Activated T-cell treated with anti-CD3 and anti-CD28 coated beads for 1 hour (primary cell): ENCODE data around the gene MGAT5.

ENCODE experiments used
- DNase-seq: peaks from one replicate; pipeline ENCODE4 v3.0.0-alpha.2; 2020; ENCODE audit warnings: low read depth

MGAT5 gene

DNA sequence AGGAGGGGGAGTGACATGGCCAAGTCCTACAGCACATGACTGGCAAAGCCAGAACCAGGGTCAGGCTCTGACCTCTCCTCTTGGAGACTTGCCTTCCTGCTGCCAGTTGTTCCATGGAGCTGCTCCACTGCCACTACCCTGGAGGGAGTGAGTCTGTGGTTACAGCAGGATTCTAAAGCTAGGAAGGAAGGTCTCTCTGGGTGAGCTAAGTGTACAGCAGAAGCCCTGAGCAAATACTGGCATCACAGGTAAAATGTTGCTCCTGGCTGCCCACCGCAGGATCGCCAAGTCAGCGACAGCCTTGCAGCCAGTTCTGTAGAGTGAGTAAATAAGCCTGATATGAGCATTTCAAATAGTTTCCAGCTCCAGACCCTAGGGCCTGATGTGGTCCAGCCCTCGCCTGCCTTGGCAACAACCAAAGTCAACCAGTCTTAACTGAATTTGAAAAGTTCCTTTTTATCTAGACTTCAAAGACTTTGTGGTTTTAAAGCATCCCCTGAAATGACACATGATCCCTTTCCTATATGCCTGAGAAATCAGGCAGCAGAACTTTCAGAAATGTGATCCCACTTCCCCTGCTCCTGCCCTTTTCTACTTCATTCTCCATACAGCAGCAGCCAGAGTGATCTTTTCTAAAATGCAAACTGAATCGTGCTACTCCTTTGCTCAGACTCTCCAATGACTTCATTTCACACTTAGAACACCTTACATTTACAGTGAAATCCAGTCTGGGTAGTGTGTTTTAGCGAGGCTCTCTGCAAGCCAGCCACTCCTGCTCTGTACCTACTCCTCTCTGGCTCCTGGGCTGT is 114.3 kb downstream of the MGAT5 start:
- DNase-seq, result no peak

DNA sequence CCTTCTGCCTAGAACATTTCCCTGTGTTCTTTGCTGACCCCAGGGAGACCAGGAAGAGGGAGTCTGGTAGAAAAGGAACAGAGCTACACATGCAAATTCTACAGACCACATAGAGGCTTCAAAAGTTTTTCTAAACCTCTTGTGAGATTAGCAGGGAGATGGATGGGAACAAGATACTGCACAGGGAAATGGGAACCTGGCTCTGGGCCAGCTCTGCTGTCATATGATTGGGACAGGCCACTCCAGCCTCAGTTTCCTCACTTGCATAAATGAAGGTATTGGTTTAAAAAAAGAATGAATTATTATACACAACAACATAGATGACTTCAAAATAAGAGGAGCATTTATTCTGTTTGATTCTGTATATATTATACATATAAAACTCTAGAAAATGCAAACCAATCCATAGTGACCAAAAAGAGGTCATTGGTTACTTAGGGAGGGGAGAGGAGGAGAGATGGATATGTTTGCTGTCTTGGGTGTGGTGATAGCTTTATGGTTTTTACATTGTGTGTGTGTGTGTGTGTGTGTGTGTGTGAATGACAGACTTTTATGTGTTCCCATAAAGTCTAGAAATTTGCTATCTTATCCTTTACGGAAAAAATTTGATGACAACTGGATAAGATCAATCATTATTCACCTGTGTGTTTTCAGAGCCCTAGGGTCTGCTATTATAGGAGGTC is 115.5 kb downstream of the MGAT5 start:
- DNase-seq, result no peak

GRCh38 chr2:134370655-134371445 is 117.0 kb downstream of the MGAT5 start:
- no peak for DNase-seq

DNA sequence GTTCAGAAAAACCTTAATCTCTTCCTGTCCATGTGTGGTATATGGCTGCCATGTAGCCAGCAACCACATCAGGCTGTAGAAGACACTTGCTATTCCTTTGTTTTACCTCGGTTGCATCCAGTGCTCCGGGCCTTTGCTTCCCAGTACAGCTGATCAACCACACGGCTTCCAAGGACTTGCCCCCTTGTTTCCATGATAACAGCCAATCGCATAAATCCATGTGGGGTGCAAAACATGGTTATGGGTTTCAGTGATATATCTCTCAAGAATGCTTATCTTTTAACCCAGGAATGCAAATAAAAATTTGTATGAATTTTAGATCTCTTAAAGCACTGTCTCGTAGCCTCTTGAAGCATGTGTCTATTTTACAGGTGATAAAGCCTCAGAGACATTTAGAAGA is 118.3 kb downstream of the MGAT5 start:
- no peak for DNase-seq

DNA sequence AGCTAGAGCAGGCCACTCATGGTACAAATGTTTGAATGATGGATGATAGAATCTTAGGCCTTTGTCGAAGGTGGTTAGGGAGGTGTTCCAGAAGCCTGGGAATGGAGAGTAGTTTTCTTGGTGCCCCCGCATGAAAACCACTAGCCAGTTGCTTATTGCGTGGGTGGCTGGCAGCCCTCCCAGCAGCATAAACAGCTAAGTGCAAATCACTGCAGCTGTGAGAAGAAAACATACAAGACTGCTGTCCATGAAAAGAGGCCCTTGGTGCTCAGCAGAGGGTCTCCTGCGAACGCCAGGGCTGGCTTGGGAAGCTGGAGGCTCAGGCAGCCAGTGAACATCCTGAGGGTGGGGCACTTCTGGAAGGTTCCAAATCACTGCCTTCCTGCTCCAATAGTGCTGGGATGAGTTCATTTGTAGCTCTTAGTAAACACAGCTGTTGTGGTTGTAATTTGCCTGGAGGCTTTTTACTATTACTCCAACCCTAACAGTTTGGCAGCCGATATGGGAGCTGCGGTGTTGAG is 118.8 kb downstream of the MGAT5 start:
- DNase-seq, result no peak

DNA sequence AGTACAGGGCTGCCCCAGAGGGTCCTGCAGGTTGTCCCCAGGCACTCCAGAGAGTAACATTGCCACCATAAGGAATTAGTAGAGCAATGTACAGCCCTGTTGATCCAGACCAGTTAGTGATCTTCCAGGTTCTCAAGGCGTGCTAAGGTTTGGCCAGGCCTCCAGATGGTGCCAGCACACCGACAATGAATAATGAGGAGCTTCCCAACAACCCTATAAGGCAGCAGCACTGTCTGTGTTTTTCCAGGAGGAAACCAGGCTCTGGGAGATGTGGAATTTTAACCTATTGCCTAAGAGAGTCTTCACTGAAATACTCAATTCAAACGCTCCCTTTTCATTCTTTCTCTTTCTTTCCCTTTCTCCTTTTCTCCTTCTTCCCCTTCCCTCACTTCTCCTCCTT is 122.1 kb downstream of the MGAT5 start:
- DNase-seq, result no peak

DNA sequence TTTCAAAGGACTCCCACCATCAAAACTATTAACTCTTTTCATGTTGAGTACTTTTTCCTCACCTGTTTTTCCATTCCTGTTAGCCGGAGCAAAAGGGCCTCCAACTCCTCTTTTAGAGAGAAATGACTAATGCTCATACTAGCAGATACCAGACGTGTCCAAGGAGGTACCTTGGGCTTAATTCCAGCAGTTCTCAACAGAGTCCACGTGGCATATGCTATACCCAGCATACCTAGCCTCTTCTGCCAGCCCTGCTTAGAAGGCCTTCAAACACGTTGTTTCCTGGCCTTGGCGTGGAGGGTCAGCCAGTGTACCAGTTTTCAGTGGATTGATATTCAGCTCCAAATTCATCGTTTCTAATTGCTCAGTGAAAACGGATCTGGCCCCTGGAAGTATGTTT is 123.9 kb downstream of the MGAT5 start:
- no peak for DNase-seq

GRCh38 chr2:134379293-134379692 is 125.4 kb downstream of the MGAT5 start:
- no peak for DNase-seq

- no peak for DNase-seq
These were observed 125.8 kb downstream of the MGAT5 start for GRCh38 chr2:134379722-134380121.

DNA sequence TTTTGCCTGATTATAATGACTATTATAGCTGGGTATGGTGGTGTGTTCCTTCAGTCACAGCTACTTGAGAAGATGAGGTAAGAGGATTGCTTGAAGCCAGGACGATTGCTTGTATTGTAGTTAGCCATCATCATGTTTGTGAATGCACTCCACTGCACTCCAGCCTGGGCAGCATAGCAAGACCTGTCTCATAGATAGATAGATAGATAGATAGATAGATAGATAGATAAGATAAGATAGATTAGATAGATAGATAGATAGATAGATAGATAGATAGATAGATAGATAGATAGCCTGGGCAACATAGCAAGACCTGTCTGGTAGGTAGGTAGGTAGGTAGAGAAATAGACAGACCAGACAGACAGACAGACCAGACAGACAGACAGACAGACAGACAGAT is 127.3 kb downstream of the MGAT5 start:
- DNase-seq, result no peak

DNA sequence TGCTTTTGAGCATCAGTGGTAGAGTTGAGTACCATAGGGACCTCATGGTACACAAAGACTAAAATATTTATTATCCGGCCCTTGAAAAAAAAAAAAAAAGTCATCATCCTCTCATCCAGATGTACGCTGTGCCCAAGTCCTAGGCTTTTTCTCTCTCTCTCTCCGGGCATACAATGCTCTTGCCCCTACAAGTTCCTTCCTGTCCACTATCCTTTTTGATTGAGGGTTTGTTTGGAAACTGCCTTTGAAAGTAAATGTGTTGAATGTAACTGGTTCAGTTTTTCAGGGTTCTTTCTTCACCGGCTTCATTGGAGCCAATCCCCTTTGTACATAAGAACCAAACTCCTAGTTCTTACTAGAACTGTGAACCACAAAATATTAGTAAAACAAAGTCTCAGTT is 130.3 kb downstream of the MGAT5 start:
- no peak for DNase-seq

- DNase-seq, result no peak
These were observed 131.3 kb downstream of the MGAT5 start for GRCh38 chr2:134385195-134385594.

GRCh38 chr2:134386310-134386709 is 132.4 kb downstream of the MGAT5 start:
- no peak for DNase-seq

- no peak for DNase-seq
These were observed 135.5 kb downstream of the MGAT5 start for GRCh38 chr2:134389381-134389780.

DNA sequence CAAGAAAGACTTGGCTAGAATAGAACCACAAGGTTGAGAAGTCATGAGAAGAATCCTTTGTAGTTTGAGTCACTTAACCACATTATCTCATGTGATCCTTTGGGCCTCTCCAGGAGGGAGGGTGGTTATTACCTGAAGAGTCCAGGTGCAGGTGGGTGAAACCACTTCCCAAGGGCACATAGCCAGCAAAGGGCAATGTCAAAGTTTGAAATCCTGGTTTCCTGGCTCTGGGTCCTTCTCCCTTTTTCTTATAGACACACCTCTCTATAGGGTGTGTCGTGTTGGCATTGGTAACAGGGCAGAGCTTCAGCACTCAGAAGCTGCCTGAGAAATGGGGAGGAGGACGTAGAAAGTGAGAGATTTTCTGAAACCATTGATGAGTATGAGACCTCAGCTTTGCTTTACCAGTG is 137.9 kb downstream of the MGAT5 start:
- DNase-seq, result no peak

DNA sequence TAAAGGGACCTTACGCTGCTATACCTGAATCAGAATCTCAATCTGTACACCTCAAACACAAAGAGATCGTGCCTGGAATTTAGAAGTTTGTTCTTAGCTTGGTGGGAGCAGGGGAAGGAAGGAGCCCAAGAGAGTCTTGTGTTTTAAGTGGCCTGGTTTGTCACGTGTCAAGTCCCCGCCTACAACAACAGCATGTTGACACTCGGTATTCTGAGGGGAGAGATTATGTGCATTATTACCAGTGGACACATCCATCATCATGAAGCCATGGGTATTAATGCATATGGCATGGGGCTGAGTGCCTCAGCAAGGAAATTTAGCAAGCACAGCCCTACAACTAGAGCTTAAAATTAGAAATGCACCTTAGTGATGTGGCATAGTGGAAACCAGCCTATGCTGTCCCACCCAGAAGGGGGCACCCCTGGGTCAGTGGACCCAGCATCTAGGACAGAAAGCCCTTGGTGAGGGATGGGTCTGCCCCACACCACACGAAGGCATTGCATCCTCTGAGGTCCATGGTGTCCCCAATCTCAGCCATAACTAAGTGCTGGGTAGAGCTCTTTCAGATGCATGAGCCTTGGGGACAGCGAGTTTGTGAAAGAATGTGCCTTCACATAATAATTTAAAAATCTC is 138.7 kb downstream of the MGAT5 start:
- DNase-seq, result no peak

DNA sequence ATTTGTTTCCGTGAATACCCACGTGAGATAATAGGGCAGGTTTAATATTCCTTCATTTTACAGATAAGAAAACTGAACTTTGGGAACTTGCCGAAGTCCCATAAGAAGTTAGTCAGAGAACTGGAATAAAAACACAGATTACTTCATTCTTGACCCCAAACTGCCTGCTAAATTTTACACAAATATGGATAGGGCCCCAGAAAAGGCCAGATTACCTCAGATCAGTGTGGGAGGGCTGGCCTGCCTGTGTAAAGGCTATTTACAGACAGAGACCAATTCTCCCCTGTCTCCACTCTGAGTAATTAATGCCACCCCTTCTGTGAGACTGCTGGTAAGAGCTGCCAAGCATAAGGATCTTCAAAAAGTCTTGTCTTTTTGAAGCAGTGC is 139.2 kb downstream of the MGAT5 start:
- no peak for DNase-seq

- DNase-seq, result no peak
These were observed 141.9 kb downstream of the MGAT5 start for GRCh38 chr2:134395779-134396178.

- DNase-seq, result no peak
These were observed 142.6 kb downstream of the MGAT5 start for GRCh38 chr2:134396493-134396892.

- DNase-seq, result no peak
These were observed 143.4 kb downstream of the MGAT5 start for GRCh38 chr2:134397146-134397896.

GRCh38 chr2:134398300-134398699 is 144.4 kb downstream of the MGAT5 start:
- no peak for DNase-seq
